GM18951 (cell line): Measurements from ENCODE around the gene GADL1.

Source experiments
- POLR2A ChIP-seq: IDR thresholded peaks from 4 replicates; pipeline ENCODE4 v1.6.1; 2011; ENCODE audit warnings: mild to moderate bottlenecking; ENCODE audit not compliant: insufficient read length, insufficient read depth; ENCODE audit errors: extremely low read depth
- in situ Hi-C: fragments of 300-500 bp; cut with MboI; formaldehyde crosslinking; loops from one replicate; pipeline ENCODE4 v1.12.0; 2022; ENCODE audit warnings: low sequenced_read_pairs, mixed read lengths, inconsistent platforms; ENCODE audit not compliant: unreplicated experiment

Gene GADL1

GRCh38 chr3:30682434-30683155 is 211.9 kb downstream of the GADL1 start:
- TF ChIP-seq POLR2A: no peak
- in situ Hi-C loops: no loop called here

DNA sequence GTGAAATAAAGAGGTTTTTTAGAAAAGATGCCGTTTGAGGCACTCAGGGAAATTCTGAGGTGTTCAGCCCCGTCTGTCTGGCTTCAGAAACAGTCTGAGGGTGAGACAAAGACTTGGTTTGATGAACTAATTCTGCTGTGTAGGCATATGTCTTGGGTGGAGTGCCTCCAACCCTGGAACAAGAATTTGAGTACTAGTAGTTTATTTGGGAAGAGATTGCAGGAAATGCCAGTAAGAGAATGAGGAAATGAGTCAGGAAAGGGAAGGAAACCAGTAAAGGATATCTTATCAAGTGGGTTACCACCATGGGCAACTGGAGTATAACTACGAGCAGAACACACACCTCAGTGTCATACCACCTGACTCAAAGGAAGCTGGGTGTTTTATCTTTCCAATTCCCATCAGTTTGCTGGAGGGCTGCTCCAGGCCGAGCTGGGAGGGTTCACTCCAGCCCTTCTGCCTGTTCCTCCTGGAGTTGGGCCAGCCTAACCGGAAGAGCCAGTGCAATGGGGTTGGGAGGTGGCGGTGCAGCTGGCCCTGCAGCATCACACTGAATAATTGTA is 212.7 kb downstream of the GADL1 start:
- no peak for TF ChIP-seq POLR2A
- in situ Hi-C loops: no loop called here

- TF ChIP-seq POLR2A: no peak
- in situ Hi-C loops: no loop called here
Measured at GRCh38 chr3:30680789-30681648, 213.4 kb downstream of the GADL1 start.

DNA sequence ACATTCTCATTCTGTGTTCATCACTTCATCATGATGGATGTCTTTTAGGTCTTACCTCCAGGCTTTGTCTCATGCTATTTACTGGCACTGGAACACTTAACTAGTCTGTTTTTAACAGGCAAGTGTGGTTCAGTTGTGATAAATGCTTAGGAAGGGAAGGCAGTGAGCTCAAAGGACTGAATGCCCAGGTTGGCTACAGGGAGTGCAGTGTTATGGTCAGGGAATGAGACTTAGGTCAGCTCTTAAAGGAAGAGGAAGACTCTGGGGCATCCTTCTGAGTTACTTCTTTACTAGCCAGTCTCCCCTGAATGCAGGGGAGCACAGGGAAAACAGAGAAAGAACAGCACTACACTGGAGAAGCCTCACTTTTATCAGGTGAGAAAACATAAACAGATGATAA is 215.4 kb downstream of the GADL1 start:
- in situ Hi-C loops: no loop called here
- no peak for TF ChIP-seq POLR2A

- TF ChIP-seq POLR2A: no peak
- in situ Hi-C loops: no loop called here
Measured at GRCh38 chr3:30677347-30677685, 217.1 kb downstream of the GADL1 start.

DNA sequence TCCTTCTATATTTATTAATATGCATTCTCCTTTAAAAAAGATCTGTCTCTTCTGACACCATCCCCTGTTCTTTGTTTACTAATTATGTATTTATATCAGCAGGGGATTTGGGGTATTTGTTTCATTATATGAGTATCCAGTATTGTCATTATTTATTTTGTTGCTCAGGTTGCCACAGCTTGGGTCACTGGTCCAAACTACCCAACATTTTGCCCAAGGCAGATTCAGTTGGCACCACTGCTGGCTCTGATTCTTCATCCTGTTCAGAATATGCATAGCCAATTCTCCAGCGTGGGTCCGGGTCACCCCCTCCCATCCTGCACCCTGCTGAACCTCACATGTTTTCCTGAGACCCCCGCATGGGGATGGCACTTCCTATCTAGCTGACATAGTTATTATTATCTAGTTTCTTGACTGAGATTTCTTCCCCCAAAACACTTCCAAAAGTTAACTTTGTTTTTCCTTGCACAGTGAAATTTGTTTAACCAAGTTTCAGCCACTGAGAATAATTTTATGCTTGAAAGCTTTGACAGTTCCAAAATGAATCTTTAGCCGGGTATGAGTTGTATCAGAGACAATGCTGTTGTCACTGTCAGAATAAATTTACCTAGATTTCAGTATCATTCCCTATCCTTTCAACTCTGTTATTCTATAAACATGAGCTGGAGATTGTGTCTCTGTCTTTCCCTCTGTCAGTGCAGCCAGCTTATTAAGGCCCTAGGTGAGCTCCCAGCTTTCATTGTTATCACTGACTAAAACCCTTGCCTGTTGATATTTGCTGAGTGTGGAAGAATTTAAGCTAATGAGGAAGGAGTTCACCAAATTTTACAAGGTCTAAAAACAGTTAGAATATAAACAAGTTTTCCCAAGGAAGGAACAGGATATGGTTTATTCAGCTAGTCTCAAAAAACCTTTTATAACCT is 217.8 kb downstream of the GADL1 start:
- TF ChIP-seq POLR2A: no peak
- in situ Hi-C loops: no loop called here
